Measurements from ENCODE around the gene OTOG.

Gene OTOG

GRCh38 chr11:17563231-17563646 lies 16.2 kb downstream of the OTOG start:
- no peak for DNase-seq

GRCh38 chr11:17563961-17564686 lies 17.1 kb downstream of the OTOG start:
- DNase-seq: no peak

- no peak for DNase-seq
Observed at GRCh38 chr11:17564687-17565042, 17.6 kb downstream of the OTOG start.

- no peak for DNase-seq
Observed at GRCh38 chr11:17568944-17569343, 21.9 kb downstream of the OTOG start.

GRCh38 chr11:17570034-17570433 lies 23.0 kb downstream of the OTOG start:
- DNase-seq: no peak

GRCh38 chr11:17571431-17572358 lies 24.6 kb downstream of the OTOG start:
- DNase-seq: no peak

GRCh38 chr11:17572359-17572690 lies 25.3 kb downstream of the OTOG start:
- DNase-seq: no peak

GRCh38 chr11:17572791-17573460 lies 25.9 kb downstream of the OTOG start:
- no peak for DNase-seq

GRCh38 chr11:17573526-17573925 lies 26.5 kb downstream of the OTOG start:
- DNase-seq: no peak

- DNase-seq: no peak
Observed at GRCh38 chr11:17574141-17575091, 27.4 kb downstream of the OTOG start.

- DNase-seq: no peak
Observed at GRCh38 chr11:17575431-17576425, 28.7 kb downstream of the OTOG start.

- DNase-seq: no peak
Observed at GRCh38 chr11:17578296-17578695, 31.2 kb downstream of the OTOG start.

- no peak for DNase-seq
Observed at GRCh38 chr11:17578958-17579357, 31.9 kb downstream of the OTOG start.

- DNase-seq: no peak
Observed at GRCh38 chr11:17579451-17579850, 32.4 kb downstream of the OTOG start.

GRCh38 chr11:17580271-17580670 lies 33.2 kb downstream of the OTOG start:
- no peak for DNase-seq

GRCh38 chr11:17581036-17581731 lies 34.1 kb downstream of the OTOG start:
- no peak for DNase-seq

GRCh38 chr11:17581732-17582053 lies 34.6 kb downstream of the OTOG start:
- no peak for DNase-seq

- DNase-seq: no peak
Observed at GRCh38 chr11:17585911-17586695, 39.0 kb downstream of the OTOG start.

- no peak for DNase-seq
Observed at GRCh38 chr11:17588166-17588565, 41.1 kb downstream of the OTOG start.

GRCh38 chr11:17588721-17589120 lies 41.7 kb downstream of the OTOG start:
- DNase-seq: no peak

Data from NCI-H1436 (cell line).